Loucy (cell line): ENCODE results near the gene HOXA9.

Experiments
- H2AFZ ChIP-seq: fragments of 200-600 bp; sonication (generic); 2 replicates; pipeline ENCODE4 v1.6.0; 2016; ENCODE audit warnings: antibody characterized with exemption, mild to moderate bottlenecking, low read length, moderate library complexity
- H3F3A ChIP-seq: fragments of 200-600 bp; 2 replicates; pipeline ENCODE4 v1.6.0; 2016; ENCODE audit warnings: antibody characterized with exemption, low read depth, mild to moderate bottlenecking
- H3K27me3 ChIP-seq: fragments of 200-600 bp; sonication (generic); 2 replicates; pipeline ENCODE4 v1.6.1; 2014; ENCODE audit warnings: low read length, mild to moderate bottlenecking; ENCODE audit not compliant: insufficient read depth, poor library complexity, severe bottlenecking
- H3K36me3 ChIP-seq: fragments of 200-600 bp; sonication (generic); 2 replicates; pipeline ENCODE4 v1.6.1; 2016; ENCODE audit warnings: low read length; ENCODE audit not compliant: insufficient read depth
- H3K4me1 ChIP-seq: fragments of 200-600 bp; sonication (generic); 2 replicates; pipeline ENCODE4 v1.5.1; 2014; ENCODE audit warnings: low read length, mild to moderate bottlenecking; ENCODE audit not compliant: insufficient read depth, poor library complexity, severe bottlenecking
- H3K4me2 ChIP-seq: fragments of 200-600 bp; sonication (generic); 2 replicates; pipeline ENCODE4 v1.6.0; 2014; ENCODE audit warnings: antibody characterized with exemption, low read length, low read depth, mild to moderate bottlenecking; ENCODE audit not compliant: poor library complexity, severe bottlenecking
- H3K4me3 ChIP-seq: fragments of 200-600 bp; sonication (generic); 2 replicates; pipeline ENCODE4 v1.5.1; 2014; ENCODE audit warnings: low read length, mild to moderate bottlenecking, mixed read lengths; ENCODE audit not compliant: poor library complexity, severe bottlenecking
- H3K79me2 ChIP-seq: fragments of 200-600 bp; sonication (generic); 2 replicates; pipeline ENCODE4 v1.6.1; 2014; ENCODE audit warnings: low read length; ENCODE audit not compliant: insufficient read depth
- H3K9ac ChIP-seq: fragments of 200-600 bp; sonication (generic); 2 replicates; pipeline ENCODE4 v1.6.0; 2014; ENCODE audit warnings: mild to moderate bottlenecking, low read depth, low read length, moderate library complexity; ENCODE audit not compliant: poor library complexity, severe bottlenecking
- H3K9me2 ChIP-seq: fragments of 200-600 bp; sonication (generic); replicated peaks from 2 replicates; pipeline ENCODE4 v1.6.1; 2016; ENCODE audit warnings: low read depth, low read length, mixed read lengths
- H3K9me3 ChIP-seq: fragments of 200-600 bp; sonication (generic); 2 replicates; pipeline ENCODE4 v1.6.1; 2014; ENCODE audit warnings: mild to moderate bottlenecking, antibody characterized with exemption, low read length, low read depth; ENCODE audit not compliant: insufficient read depth
- H4K20me1 ChIP-seq: fragments of 200-600 bp; sonication (generic); 2 replicates; pipeline ENCODE4 v1.6.0; 2014; ENCODE audit warnings: antibody characterized with exemption, low read length, mild to moderate bottlenecking; ENCODE audit not compliant: insufficient read depth, poor library complexity, severe bottlenecking
- EZH2phosphoT487 ChIP-seq: fragments of 200-600 bp; IDR thresholded peaks from 2 replicates; pipeline ENCODE4 v1.6.1; 2018; ENCODE audit warnings: antibody characterized with exemption, mild to moderate bottlenecking, moderate library complexity, borderline replicate concordance
- TF ChIP-seq, protein P1 (sequence below): fragments of 200-600 bp; sonication (generic); conservative IDR thresholded peaks from 2 replicates; pipeline ENCODE4 v1.5.1; 2014; ENCODE audit warnings: mild to moderate bottlenecking, antibody characterized with exemption, low read length

The HOXA9 gene

DNA sequence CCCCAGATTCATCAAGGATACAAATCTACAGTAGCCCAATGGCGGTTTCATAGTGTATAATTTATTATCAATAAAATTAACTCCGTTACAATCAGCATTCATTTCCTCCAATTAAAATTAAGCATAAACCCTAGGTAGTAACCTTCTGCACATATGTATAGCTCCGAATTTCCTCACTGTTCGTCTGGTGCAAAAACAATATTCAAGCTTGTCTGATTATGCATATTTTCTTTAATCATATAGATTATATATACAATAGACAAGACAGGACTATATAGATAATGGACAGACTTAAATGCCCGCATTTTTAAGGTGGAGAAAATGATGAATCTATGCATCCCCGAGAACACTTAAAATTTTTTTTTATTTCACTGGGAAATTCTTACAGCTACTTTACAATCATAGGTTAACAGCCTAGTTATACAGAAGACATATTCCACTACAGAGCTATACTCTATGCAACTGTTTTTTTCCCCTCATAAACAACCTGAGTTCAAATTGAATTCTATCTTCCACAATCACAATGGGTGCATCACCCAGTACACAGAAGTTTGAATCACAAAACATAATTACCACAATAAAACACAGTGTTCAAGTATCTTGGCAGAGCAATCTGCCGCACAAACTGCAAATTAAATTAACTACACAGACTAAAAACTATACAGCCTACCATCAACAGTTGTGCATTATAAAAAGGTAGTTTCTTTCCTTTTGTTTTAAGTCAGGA lies 2.6 kb downstream of the HOXA9 start:
- Histone ChIP-seq H3K4me3 (peak overlapping the region; percentile 94), H3K4me1 (peaks cover 12% of the 10 kb centered on the region), H4K20me1 (peaks cover 47% of the 10 kb centered on the region), H3K9me2 (no peaks in the 10 kb centered on the region), H3K9me3 (no peaks in the 10 kb centered on the region), H3K27me3 (peaks cover 50% of the 10 kb centered on the region), H3K36me3 (peaks cover 33% of the 10 kb centered on the region), H3K9ac (peak overlapping the region; percentile 99), H3K4me2 (peak overlapping the region; percentile 91), H3K79me2 (peaks cover 94% of the 10 kb centered on the region), H3F3A (peaks cover 12% of the 10 kb centered on the region; the same call in 1 of the 2 replicates), H2AFZ (no peak overlapping the region)
- TF ChIP-seq EZH2phosphoT487: no peak
- TF ChIP-seq, protein P1, sequence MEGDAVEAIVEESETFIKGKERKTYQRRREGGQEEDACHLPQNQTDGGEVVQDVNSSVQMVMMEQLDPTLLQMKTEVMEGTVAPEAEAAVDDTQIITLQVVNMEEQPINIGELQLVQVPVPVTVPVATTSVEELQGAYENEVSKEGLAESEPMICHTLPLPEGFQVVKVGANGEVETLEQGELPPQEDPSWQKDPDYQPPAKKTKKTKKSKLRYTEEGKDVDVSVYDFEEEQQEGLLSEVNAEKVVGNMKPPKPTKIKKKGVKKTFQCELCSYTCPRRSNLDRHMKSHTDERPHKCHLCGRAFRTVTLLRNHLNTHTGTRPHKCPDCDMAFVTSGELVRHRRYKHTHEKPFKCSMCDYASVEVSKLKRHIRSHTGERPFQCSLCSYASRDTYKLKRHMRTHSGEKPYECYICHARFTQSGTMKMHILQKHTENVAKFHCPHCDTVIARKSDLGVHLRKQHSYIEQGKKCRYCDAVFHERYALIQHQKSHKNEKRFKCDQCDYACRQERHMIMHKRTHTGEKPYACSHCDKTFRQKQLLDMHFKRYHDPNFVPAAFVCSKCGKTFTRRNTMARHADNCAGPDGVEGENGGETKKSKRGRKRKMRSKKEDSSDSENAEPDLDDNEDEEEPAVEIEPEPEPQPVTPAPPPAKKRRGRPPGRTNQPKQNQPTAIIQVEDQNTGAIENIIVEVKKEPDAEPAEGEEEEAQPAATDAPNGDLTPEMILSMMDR: no peak

DNA sequence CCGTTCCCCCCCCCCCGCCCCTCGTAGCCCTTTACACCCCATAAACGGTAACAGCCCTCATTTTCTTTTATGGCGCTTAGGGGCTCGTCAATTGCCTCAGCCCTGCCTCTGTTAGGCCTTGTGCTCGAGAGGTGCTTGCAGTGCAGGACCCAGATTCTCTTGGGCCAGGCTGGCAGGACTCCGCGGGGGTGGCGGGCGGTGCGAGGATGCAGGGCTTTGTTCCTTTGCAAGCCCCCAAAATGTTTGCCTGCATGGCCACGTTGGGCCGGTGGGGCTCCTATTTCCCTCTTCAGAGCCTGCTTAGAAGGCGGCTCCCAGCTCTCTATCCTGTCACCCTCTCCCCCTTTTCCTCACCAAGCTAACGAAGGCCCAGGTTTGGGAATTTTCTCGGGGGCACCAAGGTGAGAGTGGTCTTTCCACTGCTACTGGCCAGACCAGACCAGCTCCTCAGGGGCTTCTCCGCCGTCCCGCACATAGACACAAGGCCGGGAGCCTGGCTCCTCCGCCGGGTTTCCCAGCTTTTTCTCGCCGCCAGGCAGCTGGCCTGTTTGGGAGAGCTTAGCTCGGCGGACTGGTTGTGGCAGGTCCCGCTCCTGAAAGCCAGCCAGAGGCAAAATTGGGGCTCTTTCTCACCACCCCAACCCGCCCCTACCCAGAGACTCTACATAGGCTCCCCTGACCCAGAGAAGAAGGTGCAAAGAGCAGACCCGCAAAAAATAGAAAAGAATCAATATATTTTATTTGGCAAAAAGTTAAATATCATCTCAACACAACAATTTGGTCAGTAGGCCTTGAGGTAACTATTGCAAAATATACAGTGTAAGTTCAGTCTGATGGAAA lies 3.4 kb downstream of the HOXA9 start:
- H3K9me2 ChIP-seq: no peaks in the 10 kb centered on the region
- peaks cover 28% of the 10 kb centered on the region for H3K36me3 ChIP-seq
- H3K27me3 ChIP-seq: peaks cover 44% of the 10 kb centered on the region
- H2AFZ ChIP-seq: no peak overlapping the region
- TF ChIP-seq EZH2phosphoT487: no peak
- H3K9ac ChIP-seq: peak overlapping the region; percentile 99
- peaks cover 94% of the 10 kb centered on the region for H3K79me2 ChIP-seq
- H4K20me1 ChIP-seq: peaks cover 41% of the 10 kb centered on the region
- H3K4me2 ChIP-seq: peak overlapping the region; percentile 91
- H3K9me3 ChIP-seq: no peaks in the 10 kb centered on the region
- H3K4me3 ChIP-seq: peak overlapping the region; percentile 94
- peaks cover 8% of the 10 kb centered on the region for H3K4me1 ChIP-seq
- H3F3A ChIP-seq: peaks cover 12% of the 10 kb centered on the region; the same call in 1 of the 2 replicates

DNA sequence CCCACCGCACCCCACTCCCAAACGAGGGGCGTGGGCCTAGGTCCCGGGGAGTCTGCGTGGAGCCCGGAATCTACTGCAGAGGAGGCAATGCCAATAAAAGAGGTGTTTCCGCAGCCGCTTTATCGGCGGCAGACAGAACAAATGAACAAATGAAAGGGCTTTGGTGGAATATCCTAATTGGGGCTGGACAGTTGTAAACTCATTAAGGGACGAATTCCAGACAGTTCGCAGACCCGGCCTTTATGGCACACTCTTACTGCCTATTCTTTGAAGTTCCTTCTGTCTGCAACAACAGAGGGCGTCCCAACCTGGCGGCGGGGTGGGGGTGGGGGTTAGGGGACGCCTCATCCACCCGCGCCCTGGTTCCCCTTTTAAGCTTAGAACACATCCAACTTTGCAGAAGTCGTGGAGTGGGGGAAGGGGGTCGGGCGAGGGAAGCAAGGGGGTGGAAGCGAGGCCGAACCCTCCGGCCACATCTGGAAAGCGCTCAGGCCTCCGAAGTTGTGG lies 4.1 kb downstream of the HOXA9 start:
- peak overlapping the region; percentile 99 for H3K9ac ChIP-seq
- H3K4me1 ChIP-seq: peaks cover 8% of the 10 kb centered on the region
- peaks cover 28% of the 10 kb centered on the region for H3K36me3 ChIP-seq
- H3F3A ChIP-seq: peaks cover 12% of the 10 kb centered on the region; the same call in 1 of the 2 replicates
- peak overlapping the region; percentile 94 for H3K4me3 ChIP-seq
- no peaks in the 10 kb centered on the region for H3K9me2 ChIP-seq
- H3K79me2 ChIP-seq: peaks cover 94% of the 10 kb centered on the region
- no peak for TF ChIP-seq EZH2phosphoT487
- TF ChIP-seq, protein P1: peak; percentile 32; the same call in 1 of the 2 replicates
- H2AFZ ChIP-seq: no peak overlapping the region
- peaks cover 38% of the 10 kb centered on the region for H3K27me3 ChIP-seq
- no peaks in the 10 kb centered on the region for H3K9me3 ChIP-seq
- H3K4me2 ChIP-seq: peak overlapping the region; percentile 91
- H4K20me1 ChIP-seq: peaks cover 36% of the 10 kb centered on the region
